H1 (cell line): ENCODE measurements around the gene KIAA0513. TPM values are rescaled to one million over a fixed set of nuclear protein-coding genes. Genes with fewer than 3 reads are reported as not detected.

ENCODE experiments used
- ATF3 ChIP-seq: IDR thresholded peaks from 2 replicates; pipeline ENCODE4 v1.6.1; 2011; ENCODE audit warnings: low read depth, mild to moderate bottlenecking, low read length; ENCODE audit not compliant: insufficient read depth
- FOSL1 ChIP-seq: IDR thresholded peaks from 2 replicates; pipeline ENCODE4 v1.6.1; 2011; ENCODE audit warnings: mild to moderate bottlenecking, low read depth, low read length, moderate library complexity; ENCODE audit not compliant: insufficient read depth
- HDAC6 ChIP-seq: IDR thresholded peaks from one replicate; pipeline ENCODE4 v1.7.1; 2012; ENCODE audit warnings: low read depth, mild to moderate bottlenecking, inconsistent platforms, low read length, moderate library complexity
- JUN ChIP-seq: IDR thresholded peaks from 2 replicates; pipeline ENCODE4 v1.6.1; 2011; ENCODE audit warnings: low read depth, mild to moderate bottlenecking, improper control_type of control experiment, low read length
- NRF1 ChIP-seq: IDR thresholded peaks from 2 replicates; pipeline ENCODE4 v1.6.1; 2011; ENCODE audit warnings: mild to moderate bottlenecking, low read depth, low read length, improper control_type of control experiment
- SAP30 ChIP-seq: fragments of 300-600 bp; sonication (generic); IDR thresholded peaks from 2 replicates; pipeline ENCODE4 v1.7.1; 2012; ENCODE audit warnings: low read length, moderate library complexity, mild to moderate bottlenecking, inconsistent platforms; ENCODE audit not compliant: insufficient read depth, insufficient replicate concordance
- SRF ChIP-seq: IDR thresholded peaks from 2 replicates; pipeline ENCODE4 v1.6.1; 2011; ENCODE audit warnings: mild to moderate bottlenecking, low read depth, low read length, moderate library complexity
- TBP ChIP-seq: IDR thresholded peaks from 2 replicates; pipeline ENCODE4 v1.6.1; 2011; ENCODE audit warnings: low read depth, low read length, improper control_type of control experiment
- polyA plus RNA-seq, 7 experiments: library from polyadenylated mRNA; depleted of rRNA in 3 of 7; stranded (reverse) in 5 of 7; unstranded in 2 of 7; fragments of >200 nt in 5 of 7; fragments of 200-250 nt in 2 of 7; gene quantifications; 1 replicate in 5 of 7; 2 replicates in 1 of 7; 4 replicates in 1 of 7; pipeline versions ENCODE4 v1.2.1 to v1.2.3, GENCODE V29; 2011 to 2013; ENCODE audit warnings: missing spikeins in 2 of 7, mixed read lengths in 2 of 7
- total RNA-seq: library from RNA; stranded (reverse); fragmentation: NEBNext Ultra II Directional; extraction: Animal tissue kit (Norgen Biotek cat#: 25700); gene quantifications from 2 replicates; pipeline ENCODE4 v1.2.1, GENCODE V29; 2021
- TF ChIP-seq, protein P1 (sequence below): IDR thresholded peaks from 2 replicates; pipeline ENCODE4 v1.6.1; 2012; ENCODE audit warnings: inconsistent platforms

KIAA0513 gene
- total and polyA plus RNA-seq, 2 of the 8 experiments (the other 6 are each of a cell fraction or from before 2014, with no cell fraction given), result 2.1 to 6.1 TPM

DNA sequence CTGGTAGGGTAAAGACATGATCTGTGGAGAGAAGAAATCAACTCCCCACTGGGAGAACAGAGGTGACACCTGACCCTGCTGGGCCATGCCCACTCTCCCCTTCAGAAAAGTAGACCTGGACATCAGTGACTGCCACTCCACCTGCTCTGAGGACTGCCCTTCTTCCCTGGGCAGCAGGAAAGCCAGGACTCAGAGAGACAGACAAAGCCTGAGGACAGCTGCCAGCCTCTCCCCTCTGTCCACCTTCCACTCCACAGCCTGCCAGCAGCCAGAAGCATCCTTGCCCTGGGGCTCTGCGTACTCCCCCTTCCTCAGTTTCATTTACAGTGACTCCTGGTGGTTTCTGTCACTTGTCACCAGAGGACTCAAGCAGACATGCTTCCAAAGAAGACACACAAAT, 40.7 kb upstream of the KIAA0513 start (continued):
- TF ChIP-seq SAP30 (no peak), SRF (no peak), NRF1 (no peak), FOSL1 (no peak), ATF3 (no peak), TBP (no peak), JUN (no peak), HDAC6 (no peak)
- TF ChIP-seq, protein P1, sequence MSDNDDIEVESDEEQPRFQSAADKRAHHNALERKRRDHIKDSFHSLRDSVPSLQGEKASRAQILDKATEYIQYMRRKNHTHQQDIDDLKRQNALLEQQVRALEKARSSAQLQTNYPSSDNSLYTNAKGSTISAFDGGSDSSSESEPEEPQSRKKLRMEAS, result no peak
